ENCODE results near the gene SELPLG.

SELPLG gene

GRCh38 chr12:108641446-108642268, 8.0 kb upstream of the SELPLG start:
- DNase-seq (ENCODE audit: insufficient read length, low spot score) (no peak), FAIRE-seq (no peak)
- no peak for TF ChIP-seq CTCF (IDR thresholded peaks at IDR 0.05; ENCODE audit: insufficient read depth, missing control alignments)

GRCh38 chr12:108640802-108641445, 7.2 kb upstream of the SELPLG start:
- TF ChIP-seq CTCF (IDR thresholded peaks at IDR 0.05; ENCODE audit: insufficient read depth, missing control alignments): no peak
- FAIRE-seq: no peak
- DNase-seq (ENCODE audit: insufficient read length, low spot score): no peak

GRCh38 chr12:108638997-108639822, 5.5 kb upstream of the SELPLG start:
- TF ChIP-seq CTCF (IDR thresholded peaks at IDR 0.05; ENCODE audit: insufficient read depth, missing control alignments): no peak
- FAIRE-seq (no peak), DNase-seq (ENCODE audit: insufficient read length, low spot score) (no peak)

GRCh38 chr12:108638141-108638827, 4.6 kb upstream of the SELPLG start:
- FAIRE-seq (no peak), DNase-seq (ENCODE audit: insufficient read length, low spot score) (no peak)
- TF ChIP-seq CTCF (IDR thresholded peaks at IDR 0.05; ENCODE audit: insufficient read depth, missing control alignments): no peak

GRCh38 chr12:108637222-108637971, 3.7 kb upstream of the SELPLG start:
- TF ChIP-seq CTCF (IDR thresholded peaks at IDR 0.05; ENCODE audit: insufficient read depth, missing control alignments): no peak
- no peak for DNase-seq (ENCODE audit: insufficient read length, low spot score)
- no peak for FAIRE-seq

All from D721Med (cell line).